ENCODE data around the gene JARID2. TPM values are rescaled to one million over a fixed set of nuclear protein-coding genes. Genes with fewer than 3 reads are reported as not detected.
A peak's percentile ranks its signal among the peaks of the same experiment; 100 is the strongest.

Gene JARID2
- total and polyA plus RNA-seq, 9 of the 15 experiments (the other 6 are each of a cell fraction or from before 2014, with no cell fraction given), result 5.0 to 29.0 (median 15.6) TPM

DNA sequence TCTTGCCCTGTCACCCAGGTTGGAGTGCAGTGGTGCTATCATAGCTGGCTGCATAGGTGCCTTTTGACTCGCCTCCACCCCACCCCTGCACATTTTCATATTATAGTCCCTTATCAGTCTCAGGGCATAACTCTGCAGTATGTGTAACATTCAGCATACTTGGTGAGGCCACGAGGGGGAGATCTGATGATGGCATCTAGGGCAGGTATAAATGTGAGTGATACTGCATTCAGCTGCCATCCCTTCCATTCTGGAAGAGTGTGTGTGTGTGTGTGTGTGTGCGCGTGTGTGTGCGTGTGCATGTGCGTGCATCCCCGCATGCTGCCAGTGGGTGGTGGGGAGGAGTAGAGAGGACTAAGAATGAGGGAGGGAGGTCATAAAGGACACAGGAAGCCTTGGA lies 81.4 kb downstream of the JARID2 start (continued):
- TF ChIP-seq, protein P1, sequence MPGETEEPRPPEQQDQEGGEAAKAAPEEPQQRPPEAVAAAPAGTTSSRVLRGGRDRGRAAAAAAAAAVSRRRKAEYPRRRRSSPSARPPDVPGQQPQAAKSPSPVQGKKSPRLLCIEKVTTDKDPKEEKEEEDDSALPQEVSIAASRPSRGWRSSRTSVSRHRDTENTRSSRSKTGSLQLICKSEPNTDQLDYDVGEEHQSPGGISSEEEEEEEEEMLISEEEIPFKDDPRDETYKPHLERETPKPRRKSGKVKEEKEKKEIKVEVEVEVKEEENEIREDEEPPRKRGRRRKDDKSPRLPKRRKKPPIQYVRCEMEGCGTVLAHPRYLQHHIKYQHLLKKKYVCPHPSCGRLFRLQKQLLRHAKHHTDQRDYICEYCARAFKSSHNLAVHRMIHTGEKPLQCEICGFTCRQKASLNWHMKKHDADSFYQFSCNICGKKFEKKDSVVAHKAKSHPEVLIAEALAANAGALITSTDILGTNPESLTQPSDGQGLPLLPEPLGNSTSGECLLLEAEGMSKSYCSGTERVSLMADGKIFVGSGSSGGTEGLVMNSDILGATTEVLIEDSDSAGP (CRISPR knock-in tag; IDR thresholded peaks at IDR 0.05), result peak; percentile 80; the same call in 1 of the 2 replicates
- TF ChIP-seq ZNF217 (CRISPR knock-in tag; IDR thresholded peaks at IDR 0.05), result no peak
- TF ChIP-seq, protein P2, sequence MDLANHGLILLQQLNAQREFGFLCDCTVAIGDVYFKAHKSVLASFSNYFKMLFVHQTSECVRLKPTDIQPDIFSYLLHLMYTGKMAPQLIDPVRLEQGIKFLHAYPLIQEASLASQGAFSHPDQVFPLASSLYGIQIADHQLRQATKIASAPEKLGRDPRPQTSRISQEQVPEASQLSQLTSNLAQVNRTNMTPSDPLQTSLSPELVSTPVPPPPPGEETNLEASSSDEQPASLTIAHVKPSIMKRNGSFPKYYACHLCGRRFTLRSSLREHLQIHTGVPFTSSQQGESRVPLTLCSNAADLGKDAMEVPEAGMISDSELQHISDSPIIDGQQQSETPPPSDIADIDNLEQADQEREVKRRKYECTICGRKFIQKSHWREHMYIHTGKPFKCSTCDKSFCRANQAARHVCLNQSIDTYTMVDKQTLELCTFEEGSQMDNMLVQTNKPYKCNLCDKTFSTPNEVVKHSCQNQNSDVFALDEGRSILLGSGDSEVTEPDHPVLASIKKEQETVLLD (IDR thresholded peaks at IDR 0.05), result peak; percentile 84
- peak; percentile 70 for TF ChIP-seq TEAD4 (IDR thresholded peaks at IDR 0.05; ENCODE audit: low read length)
- no peak for TF ChIP-seq TEAD4 (CRISPR knock-in tag; IDR thresholded peaks at IDR 0.05; ENCODE audit: borderline replicate concordance)
- TF ChIP-seq ZNF282 (CRISPR knock-in tag; IDR thresholded peaks at IDR 0.05), result no peak
- TF ChIP-seq ZNF668 (CRISPR knock-in tag; IDR thresholded peaks at IDR 0.05), result no peak
- TF ChIP-seq, protein P3, sequence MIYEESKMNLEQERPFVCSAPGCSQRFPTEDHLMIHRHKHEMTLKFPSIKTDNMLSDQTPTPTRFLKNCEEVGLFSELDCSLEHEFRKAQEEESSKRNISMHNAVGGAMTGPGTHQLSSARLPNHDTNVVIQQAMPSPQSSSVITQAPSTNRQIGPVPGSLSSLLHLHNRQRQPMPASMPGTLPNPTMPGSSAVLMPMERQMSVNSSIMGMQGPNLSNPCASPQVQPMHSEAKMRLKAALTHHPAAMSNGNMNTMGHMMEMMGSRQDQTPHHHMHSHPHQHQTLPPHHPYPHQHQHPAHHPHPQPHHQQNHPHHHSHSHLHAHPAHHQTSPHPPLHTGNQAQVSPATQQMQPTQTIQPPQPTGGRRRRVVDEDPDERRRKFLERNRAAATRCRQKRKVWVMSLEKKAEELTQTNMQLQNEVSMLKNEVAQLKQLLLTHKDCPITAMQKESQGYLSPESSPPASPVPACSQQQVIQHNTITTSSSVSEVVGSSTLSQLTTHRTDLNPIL (CRISPR knock-in tag; IDR thresholded peaks at IDR 0.05), result no peak
- TF ChIP-seq IFI16 (CRISPR knock-in tag; IDR thresholded peaks at IDR 0.05), result no peak
- no peak for TF ChIP-seq ZKSCAN8 (CRISPR knock-in tag; IDR thresholded peaks at IDR 0.05)
- peak; percentile 50; the same call in 1 of the 2 replicates for TF ChIP-seq CXXC5 (CRISPR knock-in tag; IDR thresholded peaks at IDR 0.05)
- TF ChIP-seq, protein P4, sequence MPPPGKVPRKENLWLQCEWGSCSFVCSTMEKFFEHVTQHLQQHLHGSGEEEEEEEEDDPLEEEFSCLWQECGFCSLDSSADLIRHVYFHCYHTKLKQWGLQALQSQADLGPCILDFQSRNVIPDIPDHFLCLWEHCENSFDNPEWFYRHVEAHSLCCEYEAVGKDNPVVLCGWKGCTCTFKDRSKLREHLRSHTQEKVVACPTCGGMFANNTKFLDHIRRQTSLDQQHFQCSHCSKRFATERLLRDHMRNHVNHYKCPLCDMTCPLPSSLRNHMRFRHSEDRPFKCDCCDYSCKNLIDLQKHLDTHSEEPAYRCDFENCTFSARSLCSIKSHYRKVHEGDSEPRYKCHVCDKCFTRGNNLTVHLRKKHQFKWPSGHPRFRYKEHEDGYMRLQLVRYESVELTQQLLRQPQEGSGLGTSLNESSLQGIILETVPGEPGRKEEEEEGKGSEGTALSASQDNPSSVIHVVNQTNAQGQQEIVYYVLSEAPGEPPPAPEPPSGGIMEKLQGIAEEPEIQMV (tag; conservative IDR thresholded peaks at IDR 0.05; ENCODE audit: low read depth), result no peak
- 0 out of 4 replicates have a peak, but pooled peaks of 1 of the 2 experiments have one; percentile 46 for TF ChIP-seq TBL1XR1 (IDR thresholded peaks at IDR 0.05; ENCODE audit: low read length in 2 of 2)
- no peak for TF ChIP-seq SAFB2 (IDR thresholded peaks at IDR 0.05; ENCODE audit: borderline replicate concordance, low read depth, low read length, severe bottlenecking)
- no peak for TF ChIP-seq SNRNP70 (optimal IDR thresholded peaks at IDR 0.05; ENCODE audit: low read depth, low read length)
- TF ChIP-seq SMARCE1 (IDR thresholded peaks at IDR 0.05), result 0 out of 2 replicates have a peak, but pooled peaks have one; percentile 16
- no peak for TF ChIP-seq POLR2AphosphoS2 (IDR thresholded peaks at IDR 0.05; ENCODE audit: low read length)
- peak; percentile 33; the same call in 1 of the 2 replicates for TF ChIP-seq NCOA1 (IDR thresholded peaks at IDR 0.05; ENCODE audit: low read depth)
- no peak for TF ChIP-seq ATF1 (CRISPR knock-in tag; IDR thresholded peaks at IDR 0.05)
- peak; percentile 46; the same call in 1 of the 2 replicates for TF ChIP-seq ATF1 (tag; IDR thresholded peaks at IDR 0.05)
- no peak for TF ChIP-seq OTX1 (CRISPR knock-in tag; IDR thresholded peaks at IDR 0.05)
- TF ChIP-seq, protein P5, sequence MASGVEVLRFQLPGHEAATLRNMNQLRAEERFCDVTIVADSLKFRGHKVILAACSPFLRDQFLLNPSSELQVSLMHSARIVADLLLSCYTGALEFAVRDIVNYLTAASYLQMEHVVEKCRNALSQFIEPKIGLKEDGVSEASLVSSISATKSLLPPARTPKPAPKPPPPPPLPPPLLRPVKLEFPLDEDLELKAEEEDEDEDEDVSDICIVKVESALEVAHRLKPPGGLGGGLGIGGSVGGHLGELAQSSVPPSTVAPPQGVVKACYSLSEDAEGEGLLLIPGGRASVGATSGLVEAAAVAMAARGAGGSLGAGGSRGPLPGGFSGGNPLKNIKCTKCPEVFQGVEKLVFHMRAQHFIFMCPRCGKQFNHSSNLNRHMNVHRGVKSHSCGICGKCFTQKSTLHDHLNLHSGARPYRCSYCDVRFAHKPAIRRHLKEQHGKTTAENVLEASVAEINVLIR (CRISPR knock-in tag; IDR thresholded peaks at IDR 0.05), result no peak
- TF ChIP-seq SMAD2 (IDR thresholded peaks at IDR 0.05; ENCODE audit: low read depth, low read length), result no peak
- TF ChIP-seq RHOXF2B (CRISPR knock-in tag; conservative IDR thresholded peaks at IDR 0.05), result no peak
- TF ChIP-seq SMARCA5 (IDR thresholded peaks at IDR 0.05), result peak; percentile 80

Measured in K562 (cell line).